NCI-H2081 treated with DMSO at 0.1 percent for 48 hours (cell line): Measurements from ENCODE around the gene CLDN1.

Source experiments
- DNase-seq: peaks from one replicate; lab custom pipeline; 2025; lab: John Stamatoyannopoulos, UW

CLDN1 gene

DNA sequence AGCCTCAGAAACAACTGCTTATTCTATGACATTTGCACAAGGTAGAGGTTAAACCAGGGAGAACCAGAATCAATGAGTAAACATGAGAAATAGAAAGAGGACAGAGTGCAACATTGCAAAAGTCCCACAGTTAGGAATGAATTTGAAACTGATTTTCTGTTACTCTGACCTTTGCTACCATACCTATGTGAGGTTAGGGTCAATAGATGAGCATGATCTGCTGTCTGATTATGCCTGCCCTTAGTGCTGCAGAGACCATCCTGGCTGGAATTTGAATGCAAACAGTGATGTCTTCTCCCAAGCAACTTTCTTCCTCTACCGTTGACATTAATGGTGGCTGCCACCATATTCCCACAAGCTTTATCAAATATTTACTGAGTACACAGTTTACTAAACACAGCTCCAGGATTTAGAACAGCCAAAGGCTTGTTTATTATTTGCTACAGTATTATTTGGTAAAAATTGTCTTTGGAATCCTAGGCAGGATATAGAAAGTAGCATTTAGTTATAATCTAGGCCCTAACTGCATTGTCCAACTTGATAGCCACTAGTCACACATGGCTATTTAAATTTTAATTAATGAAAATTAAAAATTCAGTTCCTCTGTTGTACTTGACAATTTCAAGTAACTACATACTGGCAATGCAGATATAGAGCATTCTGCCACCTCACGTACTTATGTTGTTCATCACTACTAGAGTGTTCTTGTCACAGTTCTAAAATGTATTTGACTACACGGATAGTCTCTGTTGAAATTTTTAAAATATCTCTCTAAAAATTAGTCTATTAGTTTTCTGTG lies 8.9 kb upstream of the CLDN1 start:
- DNase-seq = no peak

DNA sequence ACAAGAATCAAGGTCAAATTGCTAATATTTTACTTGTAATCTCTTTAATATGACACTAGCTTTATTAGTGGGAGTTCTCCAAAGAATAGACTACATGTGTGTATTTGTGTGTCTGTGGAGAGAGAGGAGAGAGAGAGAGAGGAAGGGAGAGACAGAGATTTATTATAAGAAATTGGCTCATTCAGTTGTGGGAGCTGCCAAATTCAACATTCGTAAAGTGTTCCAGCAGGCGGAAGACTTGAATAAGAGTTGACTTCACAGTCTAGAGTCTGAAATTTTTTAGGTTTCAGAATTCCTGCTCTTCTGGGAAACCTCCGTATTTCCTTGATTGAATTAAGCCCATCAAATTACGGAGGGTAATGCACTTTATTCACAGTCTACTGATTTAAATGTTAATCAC lies 4.7 kb upstream of the CLDN1 start:
- DNase-seq = no peak

DNA sequence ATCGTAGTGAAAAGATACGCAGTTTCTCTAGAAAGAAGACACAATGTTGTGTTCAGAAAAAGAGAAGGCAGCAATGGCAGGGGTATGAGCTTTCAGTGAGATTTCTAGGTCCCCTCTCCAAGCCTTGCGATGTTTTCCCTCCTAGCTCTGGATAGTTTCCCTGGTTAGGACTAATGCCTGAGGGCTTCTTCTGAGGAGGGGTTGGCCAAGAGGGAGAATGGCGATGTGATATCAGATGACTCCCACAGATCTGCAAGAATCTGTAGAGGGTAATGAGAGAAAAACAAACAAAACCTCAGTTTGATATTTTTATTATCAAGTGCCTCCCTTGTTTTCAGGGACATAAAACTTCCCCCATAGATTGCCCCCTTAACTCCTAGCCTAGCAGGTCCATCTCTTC lies 4.1 kb upstream of the CLDN1 start:
- DNase-seq = no peak

DNA sequence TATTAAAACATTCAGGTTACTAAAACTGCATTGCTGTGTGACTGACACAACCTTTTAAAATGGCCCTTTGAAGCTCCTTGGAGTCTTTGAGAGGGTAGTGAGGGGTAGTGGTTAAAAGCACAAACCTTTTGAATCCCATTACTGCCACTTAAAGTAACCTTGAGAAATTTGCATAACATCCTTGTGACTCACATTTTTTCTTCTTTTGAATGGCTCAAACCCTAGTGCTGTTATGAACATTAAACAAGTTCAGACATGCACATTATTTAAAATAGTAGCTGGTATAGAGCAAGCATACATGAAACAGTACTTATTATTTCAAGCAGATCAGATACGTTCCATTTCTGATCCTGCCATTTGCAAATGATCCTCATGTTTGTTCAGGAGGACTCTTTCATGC lies 3.7 kb upstream of the CLDN1 start:
- DNase-seq = no peak

DNA sequence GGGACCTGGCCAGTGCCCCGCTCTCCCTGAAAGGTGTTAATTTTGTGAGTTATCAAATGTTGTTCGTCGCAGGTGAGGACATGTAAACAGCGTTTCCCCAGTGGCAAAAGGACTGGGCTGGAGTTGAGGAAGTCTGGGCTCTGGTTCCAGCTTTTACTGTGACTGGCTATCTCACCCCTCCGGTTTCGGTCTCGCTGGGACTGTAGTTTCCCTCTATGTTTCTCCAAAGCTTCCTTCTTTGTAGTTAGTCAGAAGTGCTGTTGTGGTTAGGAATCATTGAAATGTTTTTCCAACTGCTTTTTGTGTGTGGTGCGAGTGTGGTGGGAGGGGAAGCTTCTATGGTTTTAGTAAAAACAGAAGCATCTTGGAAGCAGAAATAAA lies 990 bp upstream of the CLDN1 start:
- no peak for DNase-seq

DNA sequence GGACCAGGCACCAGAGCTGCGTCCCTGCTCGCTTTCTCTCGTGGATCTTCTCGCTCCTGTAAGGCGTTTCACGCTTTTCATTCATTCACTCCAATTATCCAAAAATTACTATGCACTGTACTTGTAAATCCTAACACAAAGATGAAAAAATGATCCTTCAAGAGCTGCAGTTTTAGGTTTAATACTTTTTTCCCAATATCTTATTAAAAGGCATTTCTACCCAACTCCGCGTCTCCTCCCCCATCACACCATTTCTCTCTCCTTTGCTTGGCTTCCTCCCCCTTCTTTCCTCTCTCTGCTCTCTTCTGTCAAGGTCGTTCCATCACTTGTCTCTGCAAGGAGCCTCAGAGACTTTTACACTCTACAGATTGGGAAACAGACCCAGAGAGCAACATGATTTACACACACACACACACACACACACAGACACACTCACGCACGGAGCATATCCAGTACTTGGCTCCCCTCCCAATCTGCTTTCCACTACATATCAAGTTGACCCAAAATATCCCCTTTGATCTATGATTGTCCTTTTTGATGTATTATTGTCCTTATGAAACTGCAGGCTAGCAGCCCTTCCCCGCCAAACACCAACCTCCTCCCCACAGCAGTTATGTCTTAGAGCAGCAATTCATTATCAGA lies 479 bp upstream of the CLDN1 start:
- no peak for DNase-seq

DNA sequence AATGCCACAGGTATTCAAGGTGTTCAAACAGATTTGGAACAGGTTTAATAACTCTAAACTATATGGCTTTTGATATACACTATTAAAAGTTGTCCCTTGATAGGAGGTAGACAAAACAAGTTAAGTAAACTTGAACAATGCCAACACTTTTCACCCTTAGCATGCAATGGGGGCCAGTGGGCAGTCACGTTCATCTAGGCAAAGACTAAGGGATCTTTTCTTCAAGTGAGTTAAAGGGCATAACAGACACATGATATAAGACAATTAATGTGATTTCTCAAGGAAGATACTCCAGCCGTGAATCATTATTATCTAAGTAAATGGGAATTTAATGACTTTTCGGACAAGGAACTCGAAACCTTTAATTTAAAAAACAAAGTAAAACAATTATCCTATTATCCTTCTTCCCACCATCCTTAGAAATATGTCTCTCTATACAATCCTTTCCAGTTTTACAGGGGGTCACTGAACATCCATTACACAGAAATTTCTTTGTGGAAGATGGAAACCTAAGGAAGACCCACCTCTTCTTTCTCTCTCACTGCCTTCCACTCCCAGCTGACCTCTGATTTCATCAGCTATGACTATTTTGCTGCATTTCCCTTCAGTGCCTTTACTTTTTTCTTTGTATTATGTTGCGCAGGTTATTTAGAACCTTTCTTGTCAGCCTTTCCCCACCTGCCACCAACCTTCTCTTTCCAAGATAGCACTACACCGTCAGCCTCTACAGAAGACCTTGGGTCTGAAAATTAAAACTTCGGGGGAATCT lies 1.5 kb downstream of the CLDN1 start:
- no peak for DNase-seq

DNA sequence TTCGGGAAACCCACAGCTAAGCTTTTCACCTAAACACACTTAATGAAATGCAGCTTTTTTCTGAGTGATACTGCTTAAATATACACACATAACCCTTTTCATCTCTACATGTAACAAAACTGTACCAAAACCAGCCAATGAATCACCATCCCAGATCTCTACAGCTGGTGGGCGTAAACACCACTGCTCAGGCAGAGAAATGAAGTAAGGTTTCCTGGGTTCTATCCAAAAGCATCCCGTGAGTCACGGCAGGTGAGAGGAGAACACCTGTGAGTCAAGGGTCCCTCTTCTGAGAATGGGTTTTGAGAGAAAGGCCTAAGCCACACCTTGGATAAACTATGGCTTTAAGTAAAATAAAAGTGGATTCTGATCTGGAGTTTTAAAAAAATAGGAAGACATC lies 2.6 kb downstream of the CLDN1 start:
- no peak for DNase-seq

DNA sequence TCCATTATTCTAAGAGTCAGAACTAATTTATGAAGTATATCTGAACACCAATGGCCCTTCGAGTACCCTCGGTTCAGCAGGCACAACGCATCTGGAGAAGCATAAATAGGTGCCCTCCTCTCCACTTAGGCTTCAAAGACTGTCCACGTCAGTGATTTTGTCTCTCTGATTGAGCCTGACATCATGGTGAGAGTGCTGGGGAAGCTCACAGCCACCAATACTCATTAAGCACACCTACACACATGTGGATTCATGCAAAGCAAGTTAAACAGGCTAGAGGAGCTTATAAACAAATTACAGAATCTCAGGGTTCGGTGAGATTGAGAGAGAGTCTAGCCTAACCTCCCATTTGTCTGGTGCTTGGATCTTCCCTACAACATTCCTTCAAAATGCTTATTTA lies 3.6 kb downstream of the CLDN1 start:
- DNase-seq = no peak

DNA sequence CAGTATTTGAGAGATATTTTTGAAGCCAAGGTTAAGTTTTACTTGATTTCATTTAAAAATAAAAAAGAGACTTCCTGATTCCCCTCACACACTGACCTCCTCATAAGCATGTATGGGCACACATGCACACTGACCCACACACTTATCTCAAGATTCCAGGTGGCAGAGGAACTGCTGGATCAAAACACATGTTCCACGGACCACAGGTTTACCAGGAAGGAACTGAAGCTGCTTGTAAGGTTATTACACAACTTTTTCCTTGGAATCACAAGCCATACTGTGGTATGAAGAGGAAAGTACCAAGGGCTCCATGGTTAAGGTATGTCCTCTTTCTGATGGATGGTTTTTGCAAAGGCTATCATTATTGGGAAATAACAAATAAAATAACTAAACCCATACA lies 7.5 kb downstream of the CLDN1 start:
- DNase-seq = no peak

DNA sequence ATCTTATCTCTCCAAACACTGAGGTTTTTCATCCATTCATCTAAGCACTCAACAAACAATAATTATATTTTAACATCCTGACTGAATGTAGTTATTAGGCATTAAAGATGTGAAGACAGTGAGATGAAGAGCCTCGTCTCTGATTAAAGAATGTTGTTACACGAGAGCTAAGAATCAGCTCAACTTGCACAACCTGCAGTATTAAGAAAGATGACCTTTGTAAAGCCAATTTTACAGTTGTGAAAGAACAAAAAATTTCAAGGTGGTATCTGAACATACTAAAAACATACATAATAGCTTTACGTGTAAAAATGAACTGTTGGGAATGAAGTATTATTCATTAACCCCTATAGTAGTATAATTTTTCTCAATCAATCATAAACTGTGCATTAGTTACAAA lies 12.8 kb downstream of the CLDN1 start:
- no peak for DNase-seq

DNA sequence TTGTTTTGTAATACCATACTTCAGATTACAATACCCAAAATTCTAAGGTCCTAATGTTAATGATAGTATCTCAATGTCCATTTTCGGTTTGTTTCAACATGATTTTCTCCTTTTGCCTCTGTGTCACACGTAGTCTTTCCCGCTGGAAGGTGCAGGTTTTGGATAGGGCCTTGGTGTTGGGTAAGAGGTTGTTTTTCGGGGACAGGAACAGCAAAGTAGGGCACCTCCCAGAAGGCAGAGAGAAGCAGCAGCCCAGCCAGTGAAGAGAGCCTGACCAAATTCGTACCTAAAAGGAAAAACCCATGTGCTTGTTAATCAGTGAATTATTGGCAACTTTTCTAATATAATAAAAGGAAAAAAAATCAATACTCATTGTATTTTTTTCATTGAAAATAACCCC lies 14.1 kb downstream of the CLDN1 start:
- DNase-seq = no peak

DNA sequence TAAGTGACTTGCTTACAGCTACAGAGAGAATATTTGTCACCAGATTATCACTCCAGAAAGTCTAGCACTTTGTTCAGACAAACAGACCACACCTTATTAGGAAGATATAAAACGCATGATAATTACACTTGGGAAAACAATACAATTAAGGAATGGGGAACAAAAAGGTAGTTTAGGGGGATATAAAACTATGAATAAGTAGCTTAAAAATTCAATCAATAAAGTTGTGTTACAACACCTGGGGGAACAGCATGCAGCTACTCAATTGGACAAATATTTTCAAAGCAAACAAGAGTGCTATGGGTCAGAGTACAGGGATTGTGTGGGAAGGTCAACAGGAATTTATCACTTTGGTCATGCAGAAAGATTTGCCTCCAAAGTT lies 15.1 kb downstream of the CLDN1 start:
- no peak for DNase-seq

DNA sequence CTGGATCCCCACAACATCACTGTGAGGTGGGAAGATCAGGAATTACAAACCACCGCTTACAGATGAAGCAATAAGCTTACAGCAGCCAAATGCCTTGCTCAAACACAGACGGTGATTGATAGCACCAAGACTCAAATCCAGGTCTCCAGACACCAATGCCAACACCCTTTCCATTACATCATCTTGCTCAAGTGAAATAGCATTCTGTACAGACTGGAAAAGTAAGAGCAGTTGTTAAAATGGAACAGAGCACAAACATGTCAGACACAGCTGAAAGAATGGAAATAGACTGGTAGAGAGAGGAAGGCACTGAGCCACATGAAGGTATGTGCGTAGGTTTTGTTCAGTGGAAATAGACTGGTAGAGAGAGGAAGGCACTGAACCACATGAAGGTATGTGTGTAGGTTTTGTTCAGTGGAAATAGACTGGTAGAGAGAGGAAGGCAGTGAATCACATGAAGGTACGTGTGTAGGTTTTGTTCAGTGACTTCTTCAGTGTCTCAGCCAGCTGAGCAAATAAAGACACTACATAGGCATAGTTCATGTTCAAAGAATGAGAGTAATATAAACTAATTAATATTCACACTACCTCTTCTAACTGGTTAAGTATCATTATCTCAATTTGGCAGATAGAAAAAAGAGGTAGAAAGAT lies 15.6 kb downstream of the CLDN1 start:
- DNase-seq = no peak

DNA sequence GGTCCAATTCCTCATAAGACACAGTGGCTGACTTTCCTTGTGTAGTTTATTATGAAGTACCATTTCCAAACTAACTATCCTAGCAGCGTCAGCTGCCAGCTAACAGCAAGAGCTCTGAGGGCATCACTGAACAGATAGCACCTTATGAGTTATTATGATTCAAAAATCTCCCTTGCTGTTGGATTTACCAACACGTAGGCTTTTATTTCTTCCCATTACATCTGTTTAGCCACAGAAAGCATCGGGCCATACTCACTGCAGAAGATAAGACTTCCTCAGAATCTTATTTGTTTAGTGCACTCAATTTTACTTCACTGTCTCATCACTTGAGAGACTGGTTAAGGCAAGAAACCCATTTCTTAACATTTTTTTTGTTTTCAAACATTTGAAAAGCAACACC lies 16.2 kb downstream of the CLDN1 start:
- DNase-seq = no peak

DNA sequence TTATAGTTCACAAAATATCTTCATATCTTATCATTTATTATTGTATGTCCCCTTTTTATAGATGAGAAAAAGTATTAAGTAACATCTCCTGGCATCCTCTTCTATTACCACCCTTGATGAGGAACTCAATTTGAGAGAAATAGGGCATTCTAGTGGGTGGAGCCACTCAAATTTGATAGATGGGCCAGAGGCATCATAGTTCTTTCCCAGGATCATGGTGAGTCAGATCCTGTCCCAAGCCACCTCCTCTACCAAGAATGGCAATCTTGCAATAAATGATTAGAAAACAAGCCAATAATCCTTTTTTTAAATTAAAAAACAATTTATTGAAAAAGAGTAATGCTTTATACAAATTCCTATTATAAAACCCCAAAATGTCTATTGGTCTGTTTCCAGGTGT lies 16.8 kb downstream of the CLDN1 start:
- DNase-seq = no peak

DNA sequence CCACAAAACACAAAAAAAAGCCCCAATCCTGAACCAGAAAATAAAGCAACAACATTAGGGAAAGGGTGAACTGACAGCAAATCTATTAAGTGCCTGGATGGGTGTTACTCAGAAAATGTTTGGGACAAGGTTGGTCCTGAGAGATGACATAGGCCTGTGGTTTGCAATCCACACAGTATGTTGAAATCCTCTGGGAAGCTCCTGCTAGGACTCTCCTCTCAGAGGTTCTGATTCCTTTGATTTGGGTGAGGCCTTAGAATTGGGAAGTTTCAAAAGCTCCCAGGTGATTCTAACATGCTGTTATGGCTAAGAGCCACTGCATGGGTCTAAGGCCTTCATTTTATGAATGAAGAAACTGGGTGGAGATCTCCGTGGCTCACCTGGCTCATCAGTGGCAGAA lies 18.4 kb downstream of the CLDN1 start:
- DNase-seq = no peak

DNA sequence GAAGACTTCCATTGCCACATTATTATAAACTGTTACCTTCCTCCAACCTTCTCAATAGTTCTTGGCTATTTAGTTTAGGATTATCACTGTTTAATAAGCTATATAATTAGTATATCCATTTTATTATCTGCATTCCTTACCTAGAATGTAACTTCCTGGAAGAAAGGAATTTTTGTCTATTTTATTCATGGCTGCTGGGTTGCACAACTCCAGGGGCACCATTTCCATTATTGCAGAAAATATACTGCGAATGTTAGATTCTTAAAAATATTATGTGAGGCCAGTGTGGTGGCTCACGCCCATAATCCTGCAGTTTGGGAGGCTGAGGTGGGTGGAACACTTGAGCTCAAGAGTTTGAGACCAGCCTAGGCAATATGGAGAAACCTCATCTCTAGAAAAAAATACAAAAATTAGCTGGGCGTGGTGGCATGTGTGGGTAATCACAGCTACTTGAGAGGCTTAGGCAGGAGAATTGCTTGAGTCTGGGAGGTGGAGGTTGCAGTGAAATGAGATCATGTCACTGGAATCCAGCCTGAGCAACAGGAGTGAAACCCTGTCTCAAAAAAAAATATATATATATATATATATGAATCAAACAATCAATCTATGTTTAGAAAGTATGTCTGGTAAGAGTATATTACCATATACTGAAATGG lies 19.9 kb downstream of the CLDN1 start:
- DNase-seq = no peak

DNA sequence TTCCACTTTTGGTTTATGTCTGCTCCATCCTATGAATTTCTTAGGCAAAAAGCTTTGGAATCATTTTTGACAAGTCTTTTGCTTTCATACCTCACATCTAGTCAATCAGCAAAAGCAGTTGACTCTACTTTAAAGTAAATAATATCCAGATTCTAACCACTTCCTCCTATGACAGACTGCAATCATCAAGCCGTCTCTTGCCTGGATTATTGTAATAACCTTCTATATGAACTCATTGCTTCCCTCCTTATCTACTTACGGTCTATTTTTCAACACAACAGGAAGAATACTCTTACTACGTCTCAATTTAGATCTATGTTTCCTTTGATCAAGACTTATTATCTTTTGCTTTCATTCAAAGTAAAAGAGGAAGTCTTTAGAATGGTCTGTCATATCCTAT lies 20.7 kb downstream of the CLDN1 start:
- no peak for DNase-seq

DNA sequence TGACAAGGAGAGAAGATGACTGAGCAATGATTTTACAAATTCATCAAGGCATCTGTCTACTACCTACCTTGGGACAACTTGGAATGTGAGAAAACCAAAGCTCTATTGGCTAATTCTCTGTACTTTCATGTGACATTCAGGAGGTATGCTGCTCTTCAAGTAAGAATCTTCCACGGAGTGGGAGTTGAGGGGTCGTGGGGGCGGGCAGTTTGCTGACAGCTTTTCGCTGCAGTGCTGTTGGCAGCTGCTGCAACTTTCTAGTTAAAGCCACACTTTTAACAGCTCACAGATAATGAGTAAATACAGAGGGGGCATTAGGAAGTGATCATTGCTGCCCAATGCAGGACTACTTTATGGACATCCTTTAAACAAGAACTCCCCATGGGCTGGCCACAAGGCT lies 22.3 kb downstream of the CLDN1 start:
- no peak for DNase-seq

DNA sequence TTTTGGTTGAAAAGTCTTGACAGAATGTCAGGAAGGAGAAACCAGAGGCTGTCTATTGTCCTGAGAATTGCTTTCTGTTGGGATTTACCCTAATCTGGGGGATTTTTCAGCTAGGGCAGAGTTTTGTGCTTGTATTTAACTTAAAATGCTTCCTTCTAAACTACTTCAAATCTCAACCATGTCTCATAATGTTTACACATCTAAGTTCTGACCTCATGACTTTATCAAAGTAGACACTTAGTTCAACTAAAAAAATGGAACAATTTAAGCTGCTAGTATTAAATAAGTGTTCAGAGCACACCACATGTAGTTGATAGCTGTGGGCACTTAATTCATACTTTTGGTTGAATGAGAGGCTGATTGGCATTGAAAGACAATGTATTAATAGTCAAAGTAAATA lies 28.2 kb downstream of the CLDN1 start:
- DNase-seq = no peak

DNA sequence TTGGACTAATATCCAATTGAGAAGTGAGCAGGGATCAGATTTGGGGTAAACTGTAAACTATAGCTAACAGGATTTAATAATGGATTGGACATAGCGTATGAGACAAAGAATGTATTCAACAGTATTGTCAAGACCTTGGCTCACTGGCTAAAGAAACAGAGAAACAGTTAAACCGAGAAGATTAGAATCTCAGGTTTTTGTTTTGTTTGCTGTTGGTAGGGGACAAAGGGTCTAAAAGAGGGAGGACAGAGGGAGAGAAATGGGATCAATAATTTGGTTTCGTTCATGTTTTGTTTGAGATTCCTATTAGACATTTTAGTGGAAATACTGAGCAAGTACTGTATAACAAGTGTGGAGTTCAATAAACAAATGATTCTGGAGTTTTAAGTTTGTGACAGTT lies 28.6 kb downstream of the CLDN1 start:
- no peak for DNase-seq
